Panc1 (cell line): ENCODE data around the gene STRN3.

Experiments used
- POLR2AphosphoS5 ChIP-seq: IDR thresholded peaks from 2 replicates; pipeline ENCODE4 v1.6.1; 2012; ENCODE audit warnings: mild to moderate bottlenecking, low read depth, low read length, moderate library complexity
- TCF7L2 ChIP-seq: IDR thresholded peaks from 2 replicates; pipeline ENCODE4 v1.6.1; 2011; ENCODE audit warnings: mild to moderate bottlenecking, low read depth, low read length, inconsistent platforms
- TF ChIP-seq, protein P1 (sequence below): fragments of 450-650 bp; IDR thresholded peaks from 2 replicates; pipeline ENCODE4 v1.5.1; 2017; ENCODE audit warnings: mild to moderate bottlenecking
- TF ChIP-seq, protein P2 (sequence below), 2 experiments: IDR thresholded peaks; 2 replicates each; pipeline ENCODE4 v1.6.1; 2011 to 2012; ENCODE audit warnings: low read depth in 2 of 2, control low read depth in 1 of 2, low read length in 1 of 2, mild to moderate bottlenecking in 1 of 2, moderate library complexity in 1 of 2; ENCODE audit not compliant: insufficient read depth in 1 of 2

DNA sequence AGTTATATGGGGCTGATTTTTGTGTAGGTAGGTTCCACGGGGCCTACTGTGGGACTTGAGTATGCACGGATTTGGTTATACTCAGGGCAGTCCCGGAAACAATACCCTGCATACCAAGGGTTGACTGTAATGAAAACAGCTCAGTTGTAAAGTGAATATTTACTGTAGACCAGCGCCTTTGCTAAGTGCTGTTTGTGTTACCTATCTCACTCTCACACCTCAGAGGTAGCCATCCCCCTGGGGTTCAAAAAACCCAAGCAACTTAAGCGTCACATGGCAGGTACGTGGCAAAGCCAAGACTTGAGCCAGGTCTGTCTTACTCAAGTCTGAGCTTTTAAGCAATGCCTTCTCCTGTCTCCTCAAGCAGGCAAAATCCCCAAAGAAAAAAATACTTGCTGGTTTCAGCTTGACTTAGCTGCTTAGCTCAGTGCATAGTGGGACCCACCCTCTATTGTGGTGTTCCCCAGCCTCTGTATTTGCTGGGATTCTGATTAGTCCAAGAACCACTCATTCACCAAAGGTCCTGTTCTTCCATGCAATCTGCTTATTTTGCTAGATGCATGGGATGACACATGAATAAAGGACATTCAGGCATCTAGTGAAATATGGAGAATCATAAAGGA, 34.2 kb upstream of the STRN3 start:
- TF ChIP-seq, protein P1, sequence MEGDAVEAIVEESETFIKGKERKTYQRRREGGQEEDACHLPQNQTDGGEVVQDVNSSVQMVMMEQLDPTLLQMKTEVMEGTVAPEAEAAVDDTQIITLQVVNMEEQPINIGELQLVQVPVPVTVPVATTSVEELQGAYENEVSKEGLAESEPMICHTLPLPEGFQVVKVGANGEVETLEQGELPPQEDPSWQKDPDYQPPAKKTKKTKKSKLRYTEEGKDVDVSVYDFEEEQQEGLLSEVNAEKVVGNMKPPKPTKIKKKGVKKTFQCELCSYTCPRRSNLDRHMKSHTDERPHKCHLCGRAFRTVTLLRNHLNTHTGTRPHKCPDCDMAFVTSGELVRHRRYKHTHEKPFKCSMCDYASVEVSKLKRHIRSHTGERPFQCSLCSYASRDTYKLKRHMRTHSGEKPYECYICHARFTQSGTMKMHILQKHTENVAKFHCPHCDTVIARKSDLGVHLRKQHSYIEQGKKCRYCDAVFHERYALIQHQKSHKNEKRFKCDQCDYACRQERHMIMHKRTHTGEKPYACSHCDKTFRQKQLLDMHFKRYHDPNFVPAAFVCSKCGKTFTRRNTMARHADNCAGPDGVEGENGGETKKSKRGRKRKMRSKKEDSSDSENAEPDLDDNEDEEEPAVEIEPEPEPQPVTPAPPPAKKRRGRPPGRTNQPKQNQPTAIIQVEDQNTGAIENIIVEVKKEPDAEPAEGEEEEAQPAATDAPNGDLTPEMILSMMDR, result no peak
- TF ChIP-seq POLR2AphosphoS5 (no peak), TCF7L2 (no peak)
- TF ChIP-seq, protein P2, sequence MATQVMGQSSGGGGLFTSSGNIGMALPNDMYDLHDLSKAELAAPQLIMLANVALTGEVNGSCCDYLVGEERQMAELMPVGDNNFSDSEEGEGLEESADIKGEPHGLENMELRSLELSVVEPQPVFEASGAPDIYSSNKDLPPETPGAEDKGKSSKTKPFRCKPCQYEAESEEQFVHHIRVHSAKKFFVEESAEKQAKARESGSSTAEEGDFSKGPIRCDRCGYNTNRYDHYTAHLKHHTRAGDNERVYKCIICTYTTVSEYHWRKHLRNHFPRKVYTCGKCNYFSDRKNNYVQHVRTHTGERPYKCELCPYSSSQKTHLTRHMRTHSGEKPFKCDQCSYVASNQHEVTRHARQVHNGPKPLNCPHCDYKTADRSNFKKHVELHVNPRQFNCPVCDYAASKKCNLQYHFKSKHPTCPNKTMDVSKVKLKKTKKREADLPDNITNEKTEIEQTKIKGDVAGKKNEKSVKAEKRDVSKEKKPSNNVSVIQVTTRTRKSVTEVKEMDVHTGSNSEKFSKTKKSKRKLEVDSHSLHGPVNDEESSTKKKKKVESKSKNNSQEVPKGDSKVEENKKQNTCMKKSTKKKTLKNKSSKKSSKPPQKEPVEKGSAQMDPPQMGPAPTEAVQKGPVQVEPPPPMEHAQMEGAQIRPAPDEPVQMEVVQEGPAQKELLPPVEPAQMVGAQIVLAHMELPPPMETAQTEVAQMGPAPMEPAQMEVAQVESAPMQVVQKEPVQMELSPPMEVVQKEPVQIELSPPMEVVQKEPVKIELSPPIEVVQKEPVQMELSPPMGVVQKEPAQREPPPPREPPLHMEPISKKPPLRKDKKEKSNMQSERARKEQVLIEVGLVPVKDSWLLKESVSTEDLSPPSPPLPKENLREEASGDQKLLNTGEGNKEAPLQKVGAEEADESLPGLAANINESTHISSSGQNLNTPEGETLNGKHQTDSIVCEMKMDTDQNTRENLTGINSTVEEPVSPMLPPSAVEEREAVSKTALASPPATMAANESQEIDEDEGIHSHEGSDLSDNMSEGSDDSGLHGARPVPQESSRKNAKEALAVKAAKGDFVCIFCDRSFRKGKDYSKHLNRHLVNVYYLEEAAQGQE (IDR thresholded peaks at IDR 0.05; ENCODE audit: insufficient read depth in 1 of 2, low read depth in 2 of 2, low read length in 1 of 2), result no peak
